ENCODE data around the gene PSMA5.

Gene PSMA5

GRCh38 chr1:109369167-109369746 lies 57.0 kb downstream of the PSMA5 start:
- no peak for DNase-seq (ENCODE audit: low spot score)

DNA sequence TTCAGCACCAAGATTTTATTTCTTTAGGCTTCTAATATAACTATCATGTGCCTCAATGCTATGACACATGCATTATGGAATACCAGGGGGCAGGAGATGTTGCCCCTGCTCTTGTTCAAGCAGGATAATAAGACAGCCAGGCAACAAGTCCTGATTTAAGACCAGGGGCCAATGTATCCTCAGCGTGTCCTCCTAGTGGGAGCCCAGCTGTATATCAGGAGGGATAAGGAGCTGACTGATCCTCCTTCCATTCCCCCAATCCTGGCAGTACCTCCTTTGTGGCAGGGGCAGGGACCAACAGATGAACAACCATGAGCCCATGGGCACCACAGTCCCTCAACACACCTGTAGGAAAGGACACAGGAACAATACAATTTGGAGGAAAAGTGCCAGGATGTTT lies 57.8 kb downstream of the PSMA5 start:
- no peak for DNase-seq (ENCODE audit: low spot score)

DNA sequence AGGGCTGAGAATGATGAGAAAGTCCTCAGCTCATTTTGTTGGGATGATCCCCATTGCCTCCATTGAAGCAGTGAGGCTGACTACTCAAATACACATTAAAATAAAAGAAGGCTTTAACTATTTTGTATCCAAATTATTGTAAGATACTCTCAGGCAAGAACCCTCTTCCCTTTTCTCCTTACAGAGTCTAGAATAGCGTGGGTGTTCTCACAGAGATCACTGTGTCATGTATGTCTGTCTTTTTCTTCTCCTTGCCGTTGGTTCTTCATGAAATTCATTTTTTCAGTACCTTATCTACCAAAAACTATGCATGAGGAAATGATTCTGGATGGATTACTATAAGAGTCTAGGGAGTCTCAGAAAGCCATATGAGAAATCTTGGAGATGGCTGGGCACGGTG lies 58.6 kb downstream of the PSMA5 start:
- DNase-seq (ENCODE audit: low spot score): no peak

DNA sequence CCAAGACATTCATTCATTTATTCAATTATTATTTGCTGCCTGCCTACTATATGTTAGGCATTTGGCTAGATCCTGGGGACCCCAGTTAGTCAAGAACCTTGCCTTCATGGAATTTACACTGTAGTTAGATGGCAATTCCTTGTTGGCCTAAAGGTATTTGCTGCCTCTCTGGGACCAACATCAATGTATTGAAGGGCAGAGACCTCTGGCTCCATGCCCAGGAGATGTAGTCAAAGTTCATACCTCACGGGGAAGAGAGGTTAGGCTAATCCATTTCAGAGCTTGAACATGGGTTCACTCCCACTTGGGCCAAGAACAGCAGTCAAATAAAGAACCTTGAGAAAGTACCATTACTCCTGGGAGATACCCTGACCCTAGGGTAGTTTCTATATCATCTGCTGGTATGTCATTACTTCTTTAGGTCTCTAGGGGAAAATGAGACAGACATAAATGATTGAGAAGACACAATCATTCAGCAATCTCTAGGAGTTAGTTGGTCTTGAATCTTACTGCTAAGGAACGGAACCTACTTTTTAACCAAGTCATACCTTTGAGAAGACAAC lies 60.5 kb downstream of the PSMA5 start:
- DNase-seq (ENCODE audit: low spot score): no peak

GRCh38 chr1:109361649-109362048 lies 64.6 kb downstream of the PSMA5 start:
- DNase-seq (ENCODE audit: low spot score): no peak

- no peak for DNase-seq (ENCODE audit: low spot score)
Measured at GRCh38 chr1:109361069-109361468, 65.2 kb downstream of the PSMA5 start.

DNA sequence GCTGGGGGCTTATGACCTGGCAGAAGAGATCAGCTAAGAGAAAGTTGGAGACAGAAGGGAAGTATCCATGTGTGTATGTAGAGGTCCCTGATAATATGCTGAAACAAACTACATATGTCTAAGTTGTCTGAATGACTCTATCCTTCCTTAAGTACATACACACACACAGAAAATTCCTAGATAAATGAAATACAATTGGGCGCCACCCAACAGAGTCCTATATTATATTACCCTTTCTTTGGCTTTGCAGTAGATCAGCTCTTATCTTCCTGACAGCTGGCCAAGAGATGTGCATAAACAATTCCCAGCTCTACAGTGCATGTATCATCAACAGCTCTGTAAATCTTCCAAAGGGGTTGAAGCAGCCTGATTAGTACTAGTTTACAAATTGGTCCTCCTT lies 68.6 kb downstream of the PSMA5 start:
- DNase-seq (ENCODE audit: low spot score): no peak

DNA sequence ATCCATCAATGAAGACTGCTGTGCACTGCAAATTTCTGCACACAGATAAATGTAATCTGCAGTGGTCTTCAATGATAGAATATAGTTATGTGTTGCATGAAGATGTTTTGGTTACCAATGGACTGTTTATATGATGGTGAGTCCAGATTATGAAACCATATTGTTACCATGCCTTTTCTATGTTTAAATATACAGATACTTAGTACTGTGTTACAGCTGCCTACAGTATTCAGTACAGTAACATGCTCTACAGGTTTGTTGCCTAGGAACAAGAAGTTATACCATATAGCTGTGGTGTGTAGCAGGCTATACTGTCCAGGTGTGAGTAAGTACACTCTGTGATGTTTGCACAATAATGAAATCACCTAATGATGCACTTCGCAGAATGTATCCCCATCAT lies 69.3 kb downstream of the PSMA5 start:
- DNase-seq (ENCODE audit: low spot score): no peak

- no peak for DNase-seq (ENCODE audit: low spot score)
Measured at GRCh38 chr1:109356505-109356904, 69.7 kb downstream of the PSMA5 start.

GRCh38 chr1:109354929-109355328 lies 71.3 kb downstream of the PSMA5 start:
- DNase-seq (ENCODE audit: low spot score): no peak

DNA sequence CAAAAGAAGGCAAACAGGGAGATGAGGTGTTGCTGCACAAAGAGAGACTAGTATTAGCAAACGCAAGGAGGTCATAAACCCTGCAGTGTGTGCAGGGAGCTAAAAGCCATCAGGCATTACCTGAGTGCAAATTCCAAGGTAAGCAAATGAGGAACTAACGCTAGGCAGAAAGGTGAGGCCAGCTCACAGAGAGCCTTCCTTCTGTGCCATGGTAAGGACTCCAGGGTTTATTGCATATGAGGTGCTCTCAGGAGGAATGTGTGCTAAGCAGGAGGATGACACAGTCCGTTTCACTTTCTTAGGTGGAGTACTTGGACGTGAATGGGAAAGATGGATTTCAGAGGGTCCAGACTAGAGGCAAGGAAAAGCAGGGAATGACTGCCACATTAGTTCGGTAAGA lies 74.8 kb downstream of the PSMA5 start:
- DNase-seq (ENCODE audit: low spot score): no peak

- no peak for DNase-seq (ENCODE audit: low spot score)
Measured at GRCh38 chr1:109350655-109351054, 75.6 kb downstream of the PSMA5 start.

DNA sequence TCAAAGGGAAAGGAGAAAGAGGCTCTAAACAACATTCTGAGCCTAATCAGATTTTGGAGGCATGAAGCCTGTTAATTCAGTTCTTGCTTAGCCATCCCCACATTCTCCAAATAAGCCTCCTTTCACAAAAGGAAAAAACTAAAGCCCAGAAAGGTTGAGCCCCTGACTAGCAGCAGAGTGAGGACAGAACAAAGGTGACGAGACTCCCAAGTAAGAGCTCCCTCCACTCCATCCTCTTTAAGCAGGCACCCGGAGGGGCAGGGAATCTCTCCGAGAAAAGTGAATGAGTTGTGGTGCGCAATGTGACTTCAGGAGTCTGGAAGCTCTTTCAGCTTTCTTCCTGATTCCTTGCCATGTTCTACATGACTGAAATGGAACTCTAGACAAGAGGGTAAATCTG lies 76.1 kb downstream of the PSMA5 start:
- DNase-seq (ENCODE audit: low spot score): no peak
